Measurements from ENCODE around the gene SLC12A4.
A peak's percentile ranks its signal among the peaks of the same experiment; 100 is the strongest.
"Not testable (repeated sequence)": the region's sequence is repeated elsewhere in the genome, so short reads cannot be mapped to it uniquely, and the experiment has no call there.

The SLC12A4 gene

GRCh38 chr16:67940446-67941089 lies 27.9 kb downstream of the SLC12A4 start:
- no peak for DNase-seq

GRCh38 chr16:67939507-67940445 lies 28.7 kb downstream of the SLC12A4 start:
- DNase-seq = peak; percentile 65

GRCh38 chr16:67937713-67938112 lies 30.7 kb downstream of the SLC12A4 start:
- DNase-seq = not testable (repeated sequence)

- DNase-seq = peak; percentile 70
Measured at GRCh38 chr16:67936880-67937605, 31.4 kb downstream of the SLC12A4 start.

GRCh38 chr16:67936124-67936879 lies 32.1 kb downstream of the SLC12A4 start, which contains the start of gene PSMB10:
Gene PSMB10 (minus strand): TSS chr16:67936850. CDS start chr16:67936749, 101 bp downstream.
- DNase-seq = no peak

- peak; percentile 94 for DNase-seq
Measured at GRCh38 chr16:67935402-67936123, 32.9 kb downstream of the SLC12A4 start.

- no peak for DNase-seq
Measured at GRCh38 chr16:67935101-67935401, 33.4 kb downstream of the SLC12A4 start.

- DNase-seq = no peak
Measured at GRCh38 chr16:67934306-67935100, 33.9 kb downstream of the SLC12A4 start.

- DNase-seq = no peak
Measured at GRCh38 chr16:67933805-67934204, 34.6 kb downstream of the SLC12A4 start.

GRCh38 chr16:67932462-67932840 lies 36.0 kb downstream of the SLC12A4 start:
- DNase-seq = no peak

GRCh38 chr16:67931712-67932461 lies 36.5 kb downstream of the SLC12A4 start, which contains the start of gene CTRL:
Gene CTRL (minus strand): TSS chr16:67931862. CDS start chr16:67931852, 10 bp downstream.
- DNase-seq = no peak

- DNase-seq = no peak
Measured at GRCh38 chr16:67930678-67931211, 37.7 kb downstream of the SLC12A4 start.

- no peak for DNase-seq
Measured at GRCh38 chr16:67930191-67930590, 38.2 kb downstream of the SLC12A4 start.

- DNase-seq = peak; percentile 79
Measured at GRCh38 chr16:67928561-67929364, 39.7 kb downstream of the SLC12A4 start.

GRCh38 chr16:67928147-67928546 lies 40.3 kb downstream of the SLC12A4 start:
- no peak for DNase-seq

- DNase-seq = no peak
Measured at GRCh38 chr16:67927131-67927941, 41.1 kb downstream of the SLC12A4 start.

GRCh38 chr16:67926181-67926750 lies 42.2 kb downstream of the SLC12A4 start:
- no peak for DNase-seq
